ENCODE measurements around the gene FGD3. TPM values are rescaled to one million over a fixed set of nuclear protein-coding genes. Genes with fewer than 3 reads are reported as not detected.
A peak's percentile ranks its signal among the peaks of the same experiment; 100 is the strongest.

The FGD3 gene
- total RNA-seq, 1 donor: 59.8 TPM

- peak in 2 of 3 donors; percentile 42 to 64 for DNase-seq (ENCODE audit: low read depth in 2 of 3, low spot score in 2 of 3)
Measured at GRCh38 chr9:92954049-92954861, 6.9 kb downstream of the FGD3 start.

- no peak for DNase-seq (ENCODE audit: low read depth in 2 of 3, low spot score in 2 of 3)
Measured at GRCh38 chr9:92954886-92955285, 7.6 kb downstream of the FGD3 start.

GRCh38 chr9:92960561-92961290, 13.4 kb downstream of the FGD3 start:
- DNase-seq (ENCODE audit: low read depth in 2 of 3, low spot score in 2 of 3): no peak

- no peak for DNase-seq (ENCODE audit: low read depth in 2 of 3, low spot score in 2 of 3)
Measured at GRCh38 chr9:92961627-92962302, 14.4 kb downstream of the FGD3 start.

GRCh38 chr9:92962303-92962649, 15.0 kb downstream of the FGD3 start:
- no peak for DNase-seq (ENCODE audit: low read depth in 2 of 3, low spot score in 2 of 3)

- DNase-seq (ENCODE audit: low read depth in 2 of 3, low spot score in 2 of 3): no peak
Measured at GRCh38 chr9:92962846-92963245, 15.5 kb downstream of the FGD3 start.

- DNase-seq (ENCODE audit: low read depth in 2 of 3, low spot score in 2 of 3): peak; percentile 73 to 88 (median 80)
Measured at GRCh38 chr9:92963831-92964606, 16.7 kb downstream of the FGD3 start.

GRCh38 chr9:92964607-92965060, 17.3 kb downstream of the FGD3 start:
- DNase-seq (ENCODE audit: low read depth in 2 of 3, low spot score in 2 of 3): no peak

GRCh38 chr9:92965061-92965758, 17.9 kb downstream of the FGD3 start:
- peak in 1 of 3 donors; percentile 41 for DNase-seq (ENCODE audit: low read depth in 2 of 3, low spot score in 2 of 3)

- no peak for DNase-seq (ENCODE audit: low read depth in 2 of 3, low spot score in 2 of 3)
Measured at GRCh38 chr9:92965759-92966517, 18.6 kb downstream of the FGD3 start.

- no peak for DNase-seq (ENCODE audit: low read depth in 2 of 3, low spot score in 2 of 3)
Measured at GRCh38 chr9:92966518-92966800, 19.1 kb downstream of the FGD3 start.

GRCh38 chr9:92968081-92968480, 20.8 kb downstream of the FGD3 start:
- no peak for DNase-seq (ENCODE audit: low read depth in 2 of 3, low spot score in 2 of 3)

GRCh38 chr9:92969516-92970466, 22.5 kb downstream of the FGD3 start:
- DNase-seq (ENCODE audit: low read depth in 2 of 3, low spot score in 2 of 3): no peak

- DNase-seq (ENCODE audit: low read depth in 2 of 3, low spot score in 2 of 3): no peak
Measured at GRCh38 chr9:92970467-92970923, 23.2 kb downstream of the FGD3 start.

- no peak for DNase-seq (ENCODE audit: low read depth in 2 of 3, low spot score in 2 of 3)
Measured at GRCh38 chr9:92971121-92971520, 23.8 kb downstream of the FGD3 start.

- DNase-seq (ENCODE audit: low read depth in 2 of 3, low spot score in 2 of 3): no peak
Measured at GRCh38 chr9:92971776-92972175, 24.5 kb downstream of the FGD3 start.

GRCh38 chr9:92973700-92974099, 26.4 kb downstream of the FGD3 start:
- no peak for DNase-seq (ENCODE audit: low read depth in 2 of 3, low spot score in 2 of 3)

GRCh38 chr9:92974161-92974661, 26.9 kb downstream of the FGD3 start:
- no peak for DNase-seq (ENCODE audit: low read depth in 2 of 3, low spot score in 2 of 3)

Data from hematopoietic multipotent progenitor cell (in vitro differentiated cells).